A204.1 (cell line): ENCODE measurements around the gene FHOD3.

Source experiments
- FAIRE-seq: peaks from 2 replicates; lab custom pipeline; 2012; peaks lifted over from hg19 to GRCh38; lab: Jason Lieb, UNC

FHOD3 gene

GRCh38 chr18:36297417-36298125, at the start of gene FHOD3:
FHOD3 (plus strand) TSS chr18:36297713; CDS start chr18:36297836, 123 bp downstream.
- no peak for FAIRE-seq

- FAIRE-seq = no peak
Measured at GRCh38 chr18:36249392-36249791, 48.1 kb upstream of the FHOD3 start.

GRCh38 chr18:36250827-36251226, 46.7 kb upstream of the FHOD3 start:
- FAIRE-seq = no peak

GRCh38 chr18:36255072-36255698, 42.3 kb upstream of the FHOD3 start:
- no peak for FAIRE-seq

GRCh38 chr18:36256094-36256493, 41.4 kb upstream of the FHOD3 start:
- FAIRE-seq = no peak

GRCh38 chr18:36262971-36263370, 34.5 kb upstream of the FHOD3 start:
- no peak for FAIRE-seq

GRCh38 chr18:36264283-36264682, 33.2 kb upstream of the FHOD3 start:
- no peak for FAIRE-seq

- FAIRE-seq = no peak
Measured at GRCh38 chr18:36265015-36265414, 32.5 kb upstream of the FHOD3 start.

- no peak for FAIRE-seq
Measured at GRCh38 chr18:36269157-36269556, 28.4 kb upstream of the FHOD3 start.

- no peak for FAIRE-seq
Measured at GRCh38 chr18:36271153-36271552, 26.4 kb upstream of the FHOD3 start.

- no peak for FAIRE-seq
Measured at GRCh38 chr18:36273347-36273746, 24.2 kb upstream of the FHOD3 start.

- no peak for FAIRE-seq
Measured at GRCh38 chr18:36274083-36274715, 23.3 kb upstream of the FHOD3 start.

- FAIRE-seq = no peak
Measured at GRCh38 chr18:36275561-36275960, 22.0 kb upstream of the FHOD3 start.

GRCh38 chr18:36279001-36279400, 18.5 kb upstream of the FHOD3 start:
- no peak for FAIRE-seq

GRCh38 chr18:36281936-36282335, 15.6 kb upstream of the FHOD3 start:
- FAIRE-seq = no peak

- FAIRE-seq = no peak
Measured at GRCh38 chr18:36283448-36283847, 14.1 kb upstream of the FHOD3 start.

- FAIRE-seq = no peak
Measured at GRCh38 chr18:36284268-36284667, 13.2 kb upstream of the FHOD3 start.

GRCh38 chr18:36284671-36285295, 12.7 kb upstream of the FHOD3 start:
- peak; percentile 97 for FAIRE-seq

GRCh38 chr18:36287653-36288052, 9.9 kb upstream of the FHOD3 start:
- FAIRE-seq = no peak

GRCh38 chr18:36288689-36289088, 8.8 kb upstream of the FHOD3 start:
- no peak for FAIRE-seq

GRCh38 chr18:36294031-36294430, 3.5 kb upstream of the FHOD3 start:
- no peak for FAIRE-seq

GRCh38 chr18:36295214-36295613, 2.3 kb upstream of the FHOD3 start:
- no peak for FAIRE-seq

GRCh38 chr18:36295880-36296301, 1.6 kb upstream of the FHOD3 start:
- no peak for FAIRE-seq
